Coronary artery (tissue), 2 donors: ENCODE measurements around the gene MED12L.
A peak's percentile ranks its signal among the peaks of the same experiment; 100 is the strongest.

ENCODE experiments used
- DNase-seq: peaks from one replicate; pipeline ENCODE4 v3.0.0-alpha.2; 2017; ENCODE audit warnings: low spot score
- H3K27ac ChIP-seq, 2 donors: fragments of 200-600 bp; sonication (generic); one replicate each; pipeline ENCODE4 v1.5.1; 2016 to 2019
- H3K4me3 ChIP-seq: fragments of 200-600 bp; sonication (generic); 2 replicates; pipeline ENCODE4 v1.5.1; 2016; ENCODE audit warnings: mild to moderate bottlenecking, moderate library complexity
- CTCF ChIP-seq: fragments of 200-600 bp; sonication (generic); IDR thresholded peaks from one replicate; pipeline ENCODE4 v1.5.1; 2019; ENCODE audit warnings: antibody characterized with exemption

MED12L gene

GRCh38 chr3:151382671-151383070 is 297.2 kb downstream of the MED12L start:
- Histone ChIP-seq H3K4me3 (no peak overlapping the region), H3K27ac (no peak overlapping the region)
- no peak for TF ChIP-seq CTCF
- DNase-seq, result no peak

- TF ChIP-seq CTCF, result no peak
- peak overlapping the region; percentile 53 for H3K4me3 ChIP-seq
- no peak overlapping the region for H3K27ac ChIP-seq
- no peak for DNase-seq
These were observed 297.6 kb downstream of the MED12L start for GRCh38 chr3:151383111-151383510.

GRCh38 chr3:151383956-151384355 is 298.5 kb downstream of the MED12L start:
- H3K4me3 ChIP-seq, result peak overlapping the region; percentile 53
- no peak for DNase-seq
- TF ChIP-seq CTCF, result no peak
- no peak overlapping the region for H3K27ac ChIP-seq

- no peak for DNase-seq
- H3K27ac ChIP-seq, result peak within 1 kb of the TSS in 1 of 2 donors; percentile 2
These were observed 299.3 kb downstream of the MED12L start, which contains the start of gene P2RY12 for GRCh38 chr3:151384741-151385174. P2RY12 (minus strand) TSS chr3:151384753; CDS start chr3:151338845, 45,908 bp downstream.

GRCh38 chr3:151386056-151386455 is 300.6 kb downstream of the MED12L start:
- Histone ChIP-seq H3K27ac (no peak overlapping the region), H3K4me3 (no peak overlapping the region)
- no peak for TF ChIP-seq CTCF
- DNase-seq, result no peak

More at GRCh38 chr3:151384741-151385174, 299.3 kb downstream of the MED12L start, which contains the start of gene P2RY12:
- no peak for TF ChIP-seq CTCF
- H3K4me3 ChIP-seq, result peak within 1 kb of the TSS; percentile 53

GRCh38 chr3:151387432-151387831 is 302.0 kb downstream of the MED12L start:
- Histone ChIP-seq H3K4me3 (no peak overlapping the region), H3K27ac (peak overlapping the region in 1 of 2 donors; percentile 49)
- TF ChIP-seq CTCF, result no peak
- no peak for DNase-seq

- peak overlapping the region in 1 of 2 donors; percentile 49 for H3K27ac ChIP-seq
- no peak for DNase-seq
- no peak for TF ChIP-seq CTCF
- no peak overlapping the region for H3K4me3 ChIP-seq
These were observed 302.4 kb downstream of the MED12L start for GRCh38 chr3:151387842-151388241.
